K562 (cell line): Measurements from ENCODE around the gene KNOP1. TPM values are rescaled to one million over a fixed set of nuclear protein-coding genes. Genes with fewer than 3 reads are reported as not detected.

ENCODE experiments used
- ATAC-seq: fragments of 200-7000 bp; cut with Tn5 transposase; 3 replicates; pipeline ENCODE4 v1.9.1; 2020; ENCODE audit warnings: moderate library complexity
- BruUV-seq: library from RNA; stranded (reverse); fragments of 400-500 nt; replicated peaks from 2 replicates; lab custom pipeline; 2021; lab: Mats Ljungman, UMichigan
- CTCF ChIA-PET: fragments of 300-600 bp; formaldehyde crosslinking; extraction: SDS; loops from one replicate; lab custom pipeline; 2021; ENCODE audit warnings: low intra/inter-chr PET ratio; lab: Yijun Ruan, JAX
- POLR2A ChIA-PET: fragments of 300-600, 350-650 bp; sonication (Branson Sonifier 250); formaldehyde crosslinking; extraction: SDS; loops from one replicate; lab custom pipeline; 2021; ENCODE audit warnings: antibody characterized with exemption, inconsistent platforms; lab: Yijun Ruan, JAX
- DNase-seq, 4 experiments: peaks; one replicate each; pipeline versions ENCODE4 v3.0.0 to v3.0.0-alpha.2; 2011 to 2018; ENCODE audit warnings: low spot score in 3 of 4, mixed read lengths in 3 of 4; ENCODE audit errors: extremely low read depth in 1 of 4
- FAIRE-seq: peaks from 2 replicates; lab custom pipeline; 2011; peaks lifted over from hg19 to GRCh38; lab: Jason Lieb, UNC
- H2AFZ ChIP-seq: 2 replicates; pipeline ENCODE4 v1.6.0; 2011; ENCODE audit warnings: low read depth, low read length, control low read depth, inconsistent platforms
- H3K27ac ChIP-seq: fragments of 200-600 bp; 3 replicates; pipeline ENCODE4 v1.8.0; 2011; ENCODE audit warnings: low read depth, mild to moderate bottlenecking, control low read depth, inconsistent platforms, low read length, moderate library complexity, mixed read lengths; ENCODE audit errors: extremely low read depth
- H3K27me3 ChIP-seq, 2 experiments: fragments of 300-600 bp in 1 of 2; 2 replicates in 1 of 2; 3 replicates in 1 of 2; pipeline versions ENCODE4 v1.6.0 to v1.8.0; 2011; ENCODE audit warnings: inconsistent platforms in 2 of 2, low read length in 2 of 2, mild to moderate bottlenecking in 1 of 2, mixed read lengths in 1 of 2, moderate library complexity in 1 of 2; ENCODE audit not compliant: control insufficient read depth in 2 of 2, insufficient read depth in 2 of 2
- H3K36me3 ChIP-seq: fragments of 300-600 bp; 3 replicates; pipeline ENCODE4 v1.8.0; 2011; ENCODE audit warnings: mild to moderate bottlenecking, low read length, inconsistent platforms; ENCODE audit not compliant: control insufficient read depth, insufficient read depth
- H3K4me1 ChIP-seq, 2 experiments: fragments of 200-600 bp in 1 of 2; replicated peaks in 1 of 2; 2 replicates in 1 of 2; 3 replicates in 1 of 2; pipeline versions ENCODE4 v1.5.1 to v1.8.0; 2011; ENCODE audit warnings: inconsistent platforms in 2 of 2, low read length in 2 of 2, mild to moderate bottlenecking in 1 of 2, mixed read lengths in 1 of 2, moderate library complexity in 1 of 2; ENCODE audit not compliant: control insufficient read depth in 2 of 2, insufficient read depth in 2 of 2
- H3K4me2 ChIP-seq: 2 replicates; pipeline ENCODE4 v1.6.1; 2011; ENCODE audit warnings: low read length, control low read depth, inconsistent platforms, mixed read lengths; ENCODE audit not compliant: insufficient read depth
- H3K4me3 ChIP-seq: fragments of 200-600 bp; sonication (generic), shearing (Covaris generic); 2 replicates; pipeline ENCODE4 v1.5.1; 2016; ENCODE audit warnings: control low read depth, inconsistent platforms
- H3K79me2 ChIP-seq: fragments of 200-600 bp; 3 replicates; pipeline ENCODE4 v1.8.0; 2011; ENCODE audit warnings: low read length, inconsistent platforms; ENCODE audit not compliant: control insufficient read depth, insufficient read depth
- H3K9ac ChIP-seq, 2 experiments: 2 replicates each; pipeline versions ENCODE4 v1.6.0 to v1.6.1; 2011; ENCODE audit warnings: low read depth in 2 of 2, low read length in 2 of 2, control low read depth in 1 of 2, inconsistent platforms in 1 of 2, mild to moderate bottlenecking in 1 of 2, mixed read lengths in 1 of 2; ENCODE audit not compliant: insufficient read depth in 1 of 2
- H3K9me1 ChIP-seq: one replicate; pipeline ENCODE4 v1.6.0; 2011; ENCODE audit warnings: inconsistent platforms, mild to moderate bottlenecking, low read length, moderate library complexity; ENCODE audit not compliant: control insufficient read depth, insufficient read depth
- H3K9me3 ChIP-seq: replicated peaks from 2 replicates; pipeline ENCODE4 v1.5.1; 2011; ENCODE audit warnings: low read depth, low read length, inconsistent platforms; ENCODE audit not compliant: control insufficient read depth, insufficient read depth
- H4K20me1 ChIP-seq: replicated peaks from 2 replicates; pipeline ENCODE4 v1.6.1; 2011; ENCODE audit warnings: low read length, inconsistent platforms, mixed read lengths; ENCODE audit not compliant: control insufficient read depth, insufficient read depth
- BRD4 ChIP-seq: fragments of 200-600 bp; sonication (generic); IDR thresholded peaks from 2 replicates; pipeline ENCODE4 v1.6.1; 2017; ENCODE audit warnings: inconsistent platforms
- GATAD2B ChIP-seq: fragments of 450-650 bp; IDR thresholded peaks from 2 replicates; pipeline ENCODE4 v1.6.1; 2017; ENCODE audit warnings: mild to moderate bottlenecking, borderline replicate concordance
- HDAC3 ChIP-seq: fragments of 450-650 bp; IDR thresholded peaks from 2 replicates; pipeline ENCODE4 v1.6.1; 2018; ENCODE audit warnings: borderline replicate concordance, mild to moderate bottlenecking, moderate library complexity; ENCODE audit not compliant: partially characterized antibody
- IRF9 ChIP-seq: fragments of 450-650 bp; IDR thresholded peaks from 2 replicates; pipeline ENCODE4 v1.6.1; 2016; ENCODE audit warnings: missing biosample characterization, missing genetic modification characterization
- MAX ChIP-seq: sonication (generic); formaldehyde crosslinking; IDR thresholded peaks from 2 replicates; pipeline ENCODE4 v1.9.0; 2022; ENCODE audit warnings: mild to moderate bottlenecking, missing genetic modification reagents
- MED1 ChIP-seq: sonication (generic); formaldehyde crosslinking; IDR thresholded peaks from 2 replicates; pipeline ENCODE4 v1.8.1; 2023; ENCODE audit warnings: missing genetic modification reagents, borderline replicate concordance
- PML ChIP-seq: IDR thresholded peaks from 2 replicates; pipeline ENCODE4 v1.6.1; 2012; ENCODE audit warnings: low read length, inconsistent platforms
- ZBTB17 ChIP-seq: fragments of 450-650 bp; formaldehyde crosslinking; IDR thresholded peaks from 2 replicates; pipeline ENCODE4 v1.4.0; 2020; ENCODE audit warnings: mild to moderate bottlenecking
- ZNF449 ChIP-seq: fragments of 250-450 bp; sonication (Bioruptor Pico); IDR thresholded peaks from 2 replicates; pipeline ENCODE4 v1.8.0; 2022; ENCODE audit warnings: moderate library complexity, mild to moderate bottlenecking, inconsistent platforms
- WGBS: fragments of 100-300 bp; shearing (Covaris generic); methylation state at CpG from one replicate; pipeline ENCODE4 v1.1.6; 2016; ENCODE audit warnings: low coverage, mixed read lengths; ENCODE audit not compliant: insufficient coverage; ENCODE audit errors: missing lambda C conversion rate; 5-methylcytosine and 5-hydroxymethylcytosine counted together
- in situ Hi-C: fragments of 300-500 bp; cut with MboI; formaldehyde crosslinking; loops from 4 replicates; pipeline ENCODE4 v1.15.0; 2018; ENCODE audit warnings: inconsistent platforms, mixed read lengths
- intact Hi-C: fragments of 100-400 bp; cut with micrococcal nuclease; formaldehyde crosslinking; loops from 2 replicates; pipeline ENCODE4 v1.14.2; 2022
- polyA plus RNA-seq, 8 experiments: library from polyadenylated mRNA; depleted of rRNA in 4 of 8; stranded (reverse) in 5 of 8; unstranded in 3 of 8; fragments of >200 nt; fragmentation: Nextera tagmentation in 2 of 8; fragmentation: Illumina TruSeq in 1 of 8; extraction: Ambion mirVana in 2 of 8; extraction: Trizol in 1 of 8; gene quantifications; 2 replicates each; pipeline versions ENCODE4 v1.2.1 to v1.2.3, GENCODE V29; 2011 to 2014; ENCODE audit warnings: inconsistent platforms in 1 of 8, missing spikeins in 1 of 8
- total RNA-seq, 7 experiments: library from RNA; depleted of rRNA in 6 of 7; stranded (reverse); fragments of >200 nt in 6 of 7; fragmentation: Illumina TruSeq in 2 of 7; extraction: Trizol in 2 of 7; gene quantifications; 2 replicates each; pipeline versions ENCODE4 v1.2.1 to v1.2.3, GENCODE V29; 2011 to 2021; ENCODE audit warnings: low replicate concordance in 1 of 7

KNOP1 gene
- total and polyA plus RNA-seq, 9 of the 15 experiments (the other 6 are each of a cell fraction or from before 2014, with no cell fraction given) = 22.4 to 57.6 (median 39.3) TPM

- FAIRE-seq = no peak
- POLR2A ChIA-PET = interaction anchor here (1.9 kb wide), 1 partner anchor 13 kb away, joined by 6 read pairs; no protein-coding TSS in a partner anchor
- Histone ChIP-seq H2AFZ (no peak overlapping the region), H3K9me1 (no peaks in the 10 kb centered on the region), H3K27me3 (no peaks in the 10 kb centered on the region), H3K9me3 (no peaks in the 10 kb centered on the region), H3K4me3 (no peak overlapping the region), H3K27ac (no peak overlapping the region), H3K4me1 (no peaks in the 10 kb centered on the region), H3K9ac (no peak overlapping the region), H3K36me3 (no peaks in the 10 kb centered on the region), H3K4me2 (no peak overlapping the region)
- in situ Hi-C loops = no loop called here
- DNase-seq = no peak
- no TSS peak for BruUV-seq
- TF ChIP-seq HDAC3 (no peak), PML (no peak), IRF9 (no peak), GATAD2B (no peak), MED1 (CRISPR knock-in tag) (no peak), BRD4 (no peak), ZNF449 (no peak), MAX (CRISPR knock-in tag) (no peak), ZBTB17 (CRISPR knock-in tag) (no peak)
- TF ChIP-seq, all 486 proteins: peak for 0
- Histone ChIP-seq H3K79me2 (no peaks in the 10 kb centered on the region), H4K20me1 (no peaks in the 10 kb centered on the region)
- CTCF ChIA-PET = no interaction called here
- ATAC-seq = no peak
- intact Hi-C loops = no loop called here
- WGBS = 63% methylated on average over 9 of the region's 9 CpGs
Observed at GRCh38 chr16:19735074-19735867, 17.2 kb upstream of the KNOP1 start.
